A673 (cell line): ENCODE measurements around the gene IPCEF1. TPM values are rescaled to one million over a fixed set of nuclear protein-coding genes. Genes with fewer than 3 reads are reported as not detected.

Experiments
- BruUV-seq: library from RNA; stranded (reverse); fragments of 400-500 nt; replicated peaks from 2 replicates; lab custom pipeline; 2021; lab: Mats Ljungman, UMichigan
- CTCF ChIA-PET: fragments of 300-600 bp; sonication (Branson Sonifier 250); formaldehyde crosslinking; loops from one replicate; lab custom pipeline; 2022; ENCODE audit warnings: antibody characterized with exemption; lab: Charles Lee
- POLR2A ChIA-PET: fragments of 300-600 bp; sonication (Branson Sonifier 250); formaldehyde crosslinking; loops from one replicate; lab custom pipeline; 2022; ENCODE audit warnings: antibody characterized with exemption; ENCODE audit not compliant: low non-redundant PET; lab: Charles Lee
- DNase-seq: peaks from one replicate; pipeline ENCODE4 v3.0.0-alpha.2; 2015; ENCODE audit warnings: low spot score
- H3K27ac ChIP-seq: fragments of 200-600 bp; sonication (generic); 2 replicates; pipeline ENCODE4 v1.5.1; 2016; ENCODE audit warnings: mixed run types, low read depth, mild to moderate bottlenecking, mixed read lengths, antibody characterized with exemption, low read length; ENCODE audit not compliant: poor library complexity, severe bottlenecking
- H3K27me3 ChIP-seq: fragments of 200-600 bp; sonication (generic); replicated peaks from 2 replicates; pipeline ENCODE4 v1.6.1; 2017; ENCODE audit warnings: mixed run types, low read depth, mild to moderate bottlenecking, mixed read lengths, antibody characterized with exemption, low read length; ENCODE audit not compliant: insufficient read depth, poor library complexity
- H3K36me3 ChIP-seq: fragments of 200-600 bp; sonication (generic); 2 replicates; pipeline ENCODE4 v1.6.1; 2016; ENCODE audit warnings: mixed run types, mild to moderate bottlenecking, mixed read lengths, antibody characterized with exemption, low read length; ENCODE audit not compliant: insufficient read depth, poor library complexity, severe bottlenecking
- H3K4me1 ChIP-seq: fragments of 200-600 bp; sonication (generic); 2 replicates; pipeline ENCODE4 v1.6.1; 2017; ENCODE audit warnings: mixed run types, mild to moderate bottlenecking, mixed read lengths, antibody characterized with exemption, low read length; ENCODE audit not compliant: insufficient read depth, poor library complexity, severe bottlenecking
- H3K4me3 ChIP-seq: fragments of 200-600 bp; sonication (generic); 2 replicates; pipeline ENCODE4 v1.5.1; 2016; ENCODE audit warnings: low read depth, mixed run types, mild to moderate bottlenecking, mixed read lengths, low read length; ENCODE audit not compliant: poor library complexity, severe bottlenecking
- H3K9me3 ChIP-seq: fragments of 200-600 bp; sonication (generic); 2 replicates; pipeline ENCODE4 v1.6.1; 2016; ENCODE audit warnings: mixed run types, low read depth, mild to moderate bottlenecking, mixed read lengths, antibody characterized with exemption, low read length; ENCODE audit not compliant: poor library complexity, severe bottlenecking
- CTCF ChIP-seq: fragments of 300-800, 200-600 bp; sonication (generic); conservative IDR thresholded peaks from 2 replicates; pipeline ENCODE4 v1.5.1; 2017; ENCODE audit warnings: low read depth, mild to moderate bottlenecking, antibody characterized with exemption, low read length, moderate library complexity, mixed read lengths
- EZH2 ChIP-seq: fragments of 200-600 bp; sonication (generic); IDR thresholded peaks from 2 replicates; pipeline ENCODE4 v1.6.1; 2017; ENCODE audit warnings: borderline replicate concordance, low read depth, mild to moderate bottlenecking, mixed read lengths, antibody characterized with exemption, low read length; ENCODE audit not compliant: poor library complexity, severe bottlenecking
- intact Hi-C: fragments of 100-400 bp; cut with micrococcal nuclease; formaldehyde crosslinking; loops from one replicate; pipeline ENCODE4 v1.10.0; 2022; ENCODE audit not compliant: unreplicated experiment
- total RNA-seq: library from RNA; stranded (reverse); gene quantifications from 2 replicates; pipeline ENCODE4 v1.2.3, GENCODE V29; 2021

Gene IPCEF1
- total RNA-seq, 1 experiment from 2014 or later: 1.4 TPM

- intact Hi-C loops: no loop called here
- no TSS peak for BruUV-seq
- CTCF ChIA-PET: no interaction called here
- H3K36me3 ChIP-seq: no peaks in the 10 kb centered on the region
- no peak overlapping the region for H3K27ac ChIP-seq
- no peaks in the 10 kb centered on the region for H3K9me3 ChIP-seq
- H3K4me3 ChIP-seq: no peak overlapping the region
- no peaks in the 10 kb centered on the region for H3K4me1 ChIP-seq
- no peak for DNase-seq
- H3K27me3 ChIP-seq: no peaks in the 10 kb centered on the region
- POLR2A ChIA-PET: no interaction called here
- TF ChIP-seq EZH2 (no peak), CTCF (no peak)
Observed at GRCh38 chr6:154234019-154234772, 122.4 kb downstream of the IPCEF1 start.

GRCh38 chr6:154233383-154233782 is 123.2 kb downstream of the IPCEF1 start:
- H3K4me3 ChIP-seq: no peak overlapping the region
- no peaks in the 10 kb centered on the region for H3K9me3 ChIP-seq
- no peaks in the 10 kb centered on the region for H3K36me3 ChIP-seq
- no peak overlapping the region for H3K27ac ChIP-seq
- no peaks in the 10 kb centered on the region for H3K4me1 ChIP-seq
- intact Hi-C loops: no loop called here
- BruUV-seq: no TSS peak
- POLR2A ChIA-PET: no interaction called here
- H3K27me3 ChIP-seq: no peaks in the 10 kb centered on the region
- CTCF ChIA-PET: no interaction called here
- DNase-seq: no peak
- TF ChIP-seq CTCF (no peak), EZH2 (no peak)

- CTCF ChIA-PET: interaction anchor here (0.7 kb wide), 1 partner anchor 202 kb away, joined by 4 read pairs; no protein-coding TSS in a partner anchor
- H3K4me1 ChIP-seq: no peaks in the 10 kb centered on the region
- H3K4me3 ChIP-seq: no peak overlapping the region
- TF ChIP-seq EZH2 (no peak), CTCF (no peak)
- intact Hi-C loops: no loop called here
- H3K27me3 ChIP-seq: no peaks in the 10 kb centered on the region
- no peak overlapping the region for H3K27ac ChIP-seq
- no peaks in the 10 kb centered on the region for H3K9me3 ChIP-seq
- no TSS peak for BruUV-seq
- DNase-seq: no peak
- POLR2A ChIA-PET: no interaction called here
- no peaks in the 10 kb centered on the region for H3K36me3 ChIP-seq
Observed at GRCh38 chr6:154232013-154232910, 124.3 kb downstream of the IPCEF1 start.
